HepG2 (cell line): Measurements from ENCODE around the gene MRAP. TPM values are rescaled to one million over a fixed set of nuclear protein-coding genes. Genes with fewer than 3 reads are reported as not detected.

ENCODE experiments used
- ATAC-seq: fragments of 200-7000 bp; cut with Tn5 transposase; 3 replicates; pipeline ENCODE4 v1.9.1; 2020; ENCODE audit warnings: mild to moderate bottlenecking, moderate library complexity
- BruUV-seq: library from RNA; stranded (reverse); fragments of 400-500 nt; replicated peaks from 2 replicates; lab custom pipeline; 2021; lab: Mats Ljungman, UMichigan
- CTCF ChIA-PET: fragments of 300-600 bp; formaldehyde crosslinking; extraction: SDS; loops from one replicate; lab custom pipeline; 2021; ENCODE audit warnings: low total read pairs, inconsistent platforms, low intra/inter-chr PET ratio; lab: Yijun Ruan, JAX
- POLR2A ChIA-PET: fragments of 350-600 bp; sonication (Branson Sonifier 250); formaldehyde crosslinking; loops from one replicate; lab custom pipeline; 2020; ENCODE audit warnings: antibody characterized with exemption, inconsistent platforms; lab: Yijun Ruan, JAX
- DNase-seq: peaks from one replicate; pipeline ENCODE4 v3.0.0-alpha.2; 2015; ENCODE audit warnings: low spot score
- FAIRE-seq: peaks from 3 replicates; lab custom pipeline; 2011; peaks lifted over from hg19 to GRCh38; lab: Jason Lieb, UNC
- H2AFZ ChIP-seq: one replicate; pipeline ENCODE4 v1.6.1; 2011; ENCODE audit warnings: low read length, inconsistent platforms
- H3K27ac ChIP-seq: fragments of 300-600 bp; 3 replicates; pipeline ENCODE4 v1.8.0; 2011; ENCODE audit warnings: mixed run types, mild to moderate bottlenecking, mixed read lengths, low read length, inconsistent platforms; ENCODE audit not compliant: insufficient read depth; ENCODE audit errors: extremely low read length
- H3K27me3 ChIP-seq, 2 experiments: fragments of 200-600 bp in 1 of 2; 2 replicates in 1 of 2; 3 replicates in 1 of 2; pipeline versions ENCODE4 v1.6.0 to v1.8.0; 2011; ENCODE audit warnings: low read length in 2 of 2, mild to moderate bottlenecking in 2 of 2, moderate library complexity in 2 of 2, inconsistent platforms in 1 of 2; ENCODE audit not compliant: insufficient read depth in 2 of 2, control insufficient read depth in 1 of 2
- H3K36me3 ChIP-seq, 2 experiments: fragments of 200-600 bp in 1 of 2; replicated peaks in 1 of 2; 2 replicates in 1 of 2; 3 replicates in 1 of 2; pipeline versions ENCODE4 v1.5.1 to v1.8.0; 2011; ENCODE audit warnings: low read length in 2 of 2, inconsistent platforms in 1 of 2; ENCODE audit not compliant: insufficient read depth in 2 of 2, control insufficient read depth in 1 of 2
- H3K4me1 ChIP-seq: 2 replicates; pipeline ENCODE4 v1.5.1; 2012; ENCODE audit warnings: low read length, inconsistent platforms; ENCODE audit not compliant: insufficient read depth
- H3K4me2 ChIP-seq: 2 replicates; pipeline ENCODE4 v1.6.0; 2011; ENCODE audit warnings: low read depth, low read length, inconsistent platforms
- H3K4me3 ChIP-seq, 3 experiments: fragments of 200-600 bp in 1 of 3; sonication (generic), shearing (Covaris generic) in 1 of 3; replicated peaks in 1 of 3; 2 replicates each; pipeline ENCODE4 v1.5.1; 2011 to 2016; ENCODE audit warnings: low read length in 3 of 3, inconsistent platforms in 2 of 3, low read depth in 2 of 3, mild to moderate bottlenecking in 2 of 3, control low read depth in 1 of 3, mixed read lengths in 1 of 3; ENCODE audit not compliant: insufficient read depth in 1 of 3
- H3K79me2 ChIP-seq: one replicate; pipeline ENCODE4 v1.6.1; 2011; ENCODE audit warnings: low read length, inconsistent platforms; ENCODE audit not compliant: insufficient read depth
- H3K9ac ChIP-seq: 2 replicates; pipeline ENCODE4 v1.6.0; 2011; ENCODE audit warnings: mild to moderate bottlenecking, low read depth, low read length, inconsistent platforms; ENCODE audit not compliant: insufficient read depth
- H3K9me3 ChIP-seq: 2 replicates; pipeline ENCODE4 v1.5.1; 2012; ENCODE audit warnings: mild to moderate bottlenecking, low read length
- H4K20me1 ChIP-seq: 2 replicates; pipeline ENCODE4 v1.6.0; 2011; ENCODE audit warnings: inconsistent platforms, mild to moderate bottlenecking, low read length, moderate library complexity; ENCODE audit not compliant: insufficient read depth
- ZFP36L1 ChIP-seq: sonication (generic); formaldehyde crosslinking; IDR thresholded peaks from 2 replicates; pipeline ENCODE4 v1.8.0; 2022; ENCODE audit warnings: mild to moderate bottlenecking, missing genetic modification reagents, moderate library complexity
- ZNF326 ChIP-seq: sonication (generic); formaldehyde crosslinking; IDR thresholded peaks from 2 replicates; pipeline ENCODE4 v1.4.0; 2020; ENCODE audit warnings: missing genetic modification reagents, borderline replicate concordance
- ZNF672 ChIP-seq: sonication (generic); formaldehyde crosslinking; IDR thresholded peaks from 2 replicates; pipeline ENCODE4 v1.8.1; 2022; ENCODE audit warnings: missing genetic modification reagents
- WGBS: methylation state at CpG from one replicate; pipeline ENCODE4 v1.1.6; 2017; ENCODE audit warnings: low lambda C conversion rate; 5-methylcytosine and 5-hydroxymethylcytosine counted together
- in situ Hi-C: cut with HindIII; loops from 2 replicates; pipeline ENCODE4 v1.10.0; 2017; ENCODE audit warnings: low pct_unique_long_range_greater_than_20kb; ENCODE audit not compliant: extremely low pct_ligation_motif_present
- intact Hi-C: fragments of 100-400 bp; cut with micrococcal nuclease; formaldehyde crosslinking; loops from one replicate; pipeline ENCODE4 v1.10.0; 2022; ENCODE audit not compliant: unreplicated experiment
- polyA plus RNA-seq, 8 experiments: library from polyadenylated mRNA; depleted of rRNA in 3 of 8; stranded (reverse) in 7 of 8; unstranded in 1 of 8; fragments of >200 nt; fragmentation: Illumina TruSeq in 4 of 8; extraction: Trizol in 4 of 8; gene quantifications; 2 replicates each; pipeline versions ENCODE4 v1.2.1 to v1.2.3, GENCODE V29; 2011 to 2016; ENCODE audit warnings: low read depth in 4 of 8, missing spikeins in 1 of 8, mixed read lengths in 1 of 8; ENCODE audit not compliant: insufficient read depth in 1 of 8
- total RNA-seq, 5 experiments: library from RNA; depleted of rRNA; stranded (reverse); fragments of >200 nt; fragmentation: Illumina TruSeq; extraction: Trizol; gene quantifications; 2 replicates each; pipeline ENCODE4 v1.2.3, GENCODE V29; 2016; ENCODE audit warnings: low read depth in 1 of 5
- TF ChIP-seq, protein P1 (sequence below): sonication (generic); formaldehyde crosslinking; IDR thresholded peaks from 2 replicates; pipeline ENCODE4 v1.4.0; 2020; ENCODE audit warnings: missing genetic modification reagents, borderline replicate concordance
- TF ChIP-seq, protein P2 (sequence below): sonication (generic); formaldehyde crosslinking; IDR thresholded peaks from 2 replicates; pipeline ENCODE4 v1.4.0; 2020; ENCODE audit warnings: mild to moderate bottlenecking, low read depth, missing genetic modification reagents

MRAP gene
- total and polyA plus RNA-seq, 2 of the 13 experiments (the other 11 are each of a cell fraction or from before 2014, with no cell fraction given), result 0.46 to 1.2 TPM

GRCh38 chr21:32279377-32279680 lies 19.3 kb upstream of the MRAP start (continued):
- TF ChIP-seq, protein P1, sequence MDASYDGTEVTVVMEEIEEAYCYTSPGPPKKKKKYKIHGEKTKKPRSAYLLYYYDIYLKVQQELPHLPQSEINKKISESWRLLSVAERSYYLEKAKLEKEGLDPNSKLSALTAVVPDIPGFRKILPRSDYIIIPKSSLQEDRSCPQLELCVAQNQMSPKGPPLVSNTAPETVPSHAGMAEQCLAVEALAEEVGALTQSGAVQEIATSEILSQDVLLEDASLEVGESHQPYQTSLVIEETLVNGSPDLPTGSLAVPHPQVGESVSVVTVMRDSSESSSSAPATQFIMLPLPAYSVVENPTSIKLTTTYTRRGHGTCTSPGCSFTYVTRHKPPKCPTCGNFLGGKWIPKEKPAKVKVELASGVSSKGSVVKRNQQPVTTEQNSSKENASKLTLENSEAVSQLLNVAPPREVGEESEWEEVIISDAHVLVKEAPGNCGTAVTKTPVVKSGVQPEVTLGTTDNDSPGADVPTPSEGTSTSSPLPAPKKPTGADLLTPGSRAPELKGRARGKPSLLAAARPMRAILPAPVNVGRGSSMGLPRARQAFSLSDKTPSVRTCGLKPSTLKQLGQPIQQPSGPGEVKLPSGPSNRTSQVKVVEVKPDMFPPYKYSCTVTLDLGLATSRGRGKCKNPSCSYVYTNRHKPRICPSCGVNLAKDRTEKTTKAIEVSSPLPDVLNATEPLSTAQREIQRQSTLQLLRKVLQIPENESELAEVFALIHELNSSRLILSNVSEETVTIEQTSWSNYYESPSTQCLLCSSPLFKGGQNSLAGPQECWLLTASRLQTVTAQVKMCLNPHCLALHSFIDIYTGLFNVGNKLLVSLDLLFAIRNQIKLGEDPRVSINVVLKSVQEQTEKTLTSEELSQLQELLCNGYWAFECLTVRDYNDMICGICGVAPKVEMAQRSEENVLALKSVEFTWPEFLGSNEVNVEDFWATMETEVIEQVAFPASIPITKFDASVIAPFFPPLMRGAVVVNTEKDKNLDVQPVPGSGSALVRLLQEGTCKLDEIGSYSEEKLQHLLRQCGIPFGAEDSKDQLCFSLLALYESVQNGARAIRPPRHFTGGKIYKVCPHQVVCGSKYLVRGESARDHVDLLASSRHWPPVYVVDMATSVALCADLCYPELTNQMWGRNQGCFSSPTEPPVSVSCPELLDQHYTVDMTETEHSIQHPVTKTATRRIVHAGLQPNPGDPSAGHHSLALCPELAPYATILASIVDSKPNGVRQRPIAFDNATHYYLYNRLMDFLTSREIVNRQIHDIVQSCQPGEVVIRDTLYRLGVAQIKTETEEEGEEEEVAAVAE (CRISPR knock-in tag), result no peak
- TF ChIP-seq, protein P2, sequence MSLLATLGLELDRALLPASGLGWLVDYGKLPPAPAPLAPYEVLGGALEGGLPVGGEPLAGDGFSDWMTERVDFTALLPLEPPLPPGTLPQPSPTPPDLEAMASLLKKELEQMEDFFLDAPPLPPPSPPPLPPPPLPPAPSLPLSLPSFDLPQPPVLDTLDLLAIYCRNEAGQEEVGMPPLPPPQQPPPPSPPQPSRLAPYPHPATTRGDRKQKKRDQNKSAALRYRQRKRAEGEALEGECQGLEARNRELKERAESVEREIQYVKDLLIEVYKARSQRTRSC (CRISPR knock-in tag), result 0 out of 2 replicates have a peak, but pooled peaks have one; percentile 14

- TF ChIP-seq ZNF672 (CRISPR knock-in tag), result no peak
- TF ChIP-seq ZNF326 (CRISPR knock-in tag), result no peak
- no peak for TF ChIP-seq ZFP36L1 (CRISPR knock-in tag)
- Histone ChIP-seq H2AFZ (no peak overlapping the region), H3K79me2 (peaks cover 21% of the 10 kb centered on the region), H3K4me2 (no peak overlapping the region), H3K4me3 (no peak overlapping the region), H4K20me1 (no peaks in the 10 kb centered on the region), H3K27me3 (no peaks in the 10 kb centered on the region), H3K9me3 (no peaks in the 10 kb centered on the region), H3K36me3 (no peaks in the 10 kb centered on the region), H3K4me1 (peaks cover 25% of the 10 kb centered on the region), H3K9ac (no peak overlapping the region), H3K27ac (no peak overlapping the region)
- FAIRE-seq (no peak), ATAC-seq (no peak), DNase-seq (no peak)
- BruUV-seq, result no TSS peak
- CTCF ChIA-PET, result no interaction called here
- 92% methylated on average over 7 of the region's 7 CpGs for WGBS
- in situ Hi-C loops, result no loop called here
- POLR2A ChIA-PET, result no interaction called here
- intact Hi-C loops, result no loop called here
Measured at GRCh38 chr21:32281531-32281930, 17.1 kb upstream of the MRAP start.
